GM12878 (cell line): ENCODE measurements around the gene NEGR1. TPM values are rescaled to one million over a fixed set of nuclear protein-coding genes. Genes with fewer than 3 reads are reported as not detected.

Source experiments
- ATAC-seq: fragments of 200-7000 bp; cut with Tn5 transposase; 3 replicates; pipeline ENCODE4 v1.9.1; 2020; ENCODE audit warnings: mild to moderate bottlenecking, moderate library complexity
- BruUV-seq: library from RNA; stranded (reverse); fragments of 400-500 nt; replicated peaks from 2 replicates; lab custom pipeline; 2021; lab: Mats Ljungman, UMichigan
- CTCF ChIA-PET: fragments of 300-600 bp; sonication (Branson Sonifier 250); formaldehyde crosslinking; extraction: SDS; loops from one replicate; lab custom pipeline; 2021; ENCODE audit warnings: inconsistent platforms; lab: Yijun Ruan, JAX
- POLR2A ChIA-PET: fragments of 350-600 bp; formaldehyde crosslinking; extraction: SDS; loops from one replicate; lab custom pipeline; 2021; ENCODE audit warnings: inconsistent platforms; lab: Charles Lee
- RAD21 ChIA-PET: fragments of 300-600 bp; sonication (Branson Sonifier 250); formaldehyde crosslinking; loops from one replicate; lab custom pipeline; 2023; ENCODE audit warnings: antibody characterized with exemption; ENCODE audit not compliant: unreplicated experiment; lab: Charles Lee
- SMC1A ChIA-PET: fragments of 300-600 bp; sonication (Branson Sonifier 250); formaldehyde crosslinking; loops from one replicate; lab custom pipeline; 2023; ENCODE audit not compliant: unreplicated experiment, uncharacterized antibody; lab: Charles Lee
- DNase-seq: peaks from one replicate; pipeline ENCODE4 v3.0.0-alpha.2; 2011; ENCODE audit warnings: low read depth, low spot score
- FAIRE-seq: peaks from 3 replicates; lab custom pipeline; 2011; peaks lifted over from hg19 to GRCh38; lab: Jason Lieb, UNC
- H2AFZ ChIP-seq: 2 replicates; pipeline ENCODE4 v1.6.0; 2011; ENCODE audit warnings: low read depth, low read length, control low read depth; ENCODE audit not compliant: control insufficient read depth
- H3K27ac ChIP-seq: 2 replicates; pipeline ENCODE4 v1.5.1; 2011; ENCODE audit warnings: control low read depth; ENCODE audit not compliant: control insufficient read depth, insufficient read depth
- H3K27me3 ChIP-seq, 2 experiments: replicated peaks in 1 of 2; 2 replicates each; pipeline versions ENCODE4 v1.6.0 to v1.6.1; 2011; ENCODE audit warnings: low read length in 1 of 2; ENCODE audit not compliant: control insufficient read depth in 2 of 2, insufficient read depth in 2 of 2
- H3K36me3 ChIP-seq, 2 experiments: 2 replicates each; pipeline ENCODE4 v1.5.1; 2011; ENCODE audit warnings: low read length in 1 of 2; ENCODE audit not compliant: control insufficient read depth in 2 of 2, insufficient read depth in 2 of 2
- H3K4me1 ChIP-seq: 2 replicates; pipeline ENCODE4 v1.6.1; 2011; ENCODE audit warnings: mild to moderate bottlenecking, low read length, moderate library complexity, mixed read lengths; ENCODE audit not compliant: control insufficient read depth, insufficient read depth
- H3K4me2 ChIP-seq: 2 replicates; pipeline ENCODE4 v1.6.0; 2011; ENCODE audit warnings: control low read depth; ENCODE audit not compliant: control insufficient read depth, insufficient read depth
- H3K4me3 ChIP-seq: fragments of 200-600 bp; sonication (generic); 2 replicates; pipeline ENCODE4 v1.5.1; 2016
- H3K79me2 ChIP-seq: 2 replicates; pipeline ENCODE4 v1.6.0; 2011; ENCODE audit warnings: low read length; ENCODE audit not compliant: control insufficient read depth, insufficient read depth
- H3K9ac ChIP-seq: 2 replicates; pipeline ENCODE4 v1.8.0; 2011; ENCODE audit warnings: low read length, control low read depth, mixed read lengths; ENCODE audit not compliant: control insufficient read depth, insufficient read depth
- H3K9me3 ChIP-seq: replicated peaks from 3 replicates; pipeline ENCODE4 v1.5.1; 2011; ENCODE audit warnings: mild to moderate bottlenecking, low read length; ENCODE audit not compliant: control insufficient read depth, insufficient read depth
- H4K20me1 ChIP-seq: 2 replicates; pipeline ENCODE4 v1.6.0; 2011; ENCODE audit not compliant: control insufficient read depth, insufficient read depth
- CREM ChIP-seq: IDR thresholded peaks from 2 replicates; pipeline ENCODE4 v1.6.1; 2014; ENCODE audit warnings: antibody characterized with exemption, low read depth
- NKRF ChIP-seq: fragments of 450-650 bp; conservative IDR thresholded peaks from 2 replicates; pipeline ENCODE4 v1.6.1; 2017; ENCODE audit warnings: mild to moderate bottlenecking, moderate library complexity
- PML ChIP-seq: IDR thresholded peaks from 2 replicates; pipeline ENCODE4 v1.6.1; 2012; ENCODE audit warnings: low read length, inconsistent platforms
- RELB ChIP-seq: fragments of 450-650 bp; IDR thresholded peaks from 2 replicates; pipeline ENCODE4 v1.6.1; 2017; ENCODE audit warnings: low read depth, mild to moderate bottlenecking, moderate library complexity
- YBX1 ChIP-seq: fragments of 450-650 bp; IDR thresholded peaks from 2 replicates; pipeline ENCODE4 v1.6.1; 2016; ENCODE audit warnings: antibody characterized with exemption
- WGBS: methylation state at CpG from one replicate; pipeline ENCODE4 v1.1.6; 2016; ENCODE audit warnings: low lambda C conversion rate; ENCODE audit not compliant: insufficient replicate concordance, insufficient coverage; ENCODE audit errors: missing lambda C conversion rate; 5-methylcytosine and 5-hydroxymethylcytosine counted together
- in situ Hi-C: fragments of 300-500 bp; cut with MboI; formaldehyde crosslinking; loops from 9 replicates; pipeline ENCODE4 v1.14.3; 2018; ENCODE audit warnings: mixed read lengths
- intact Hi-C: fragments of 100-400 bp; cut with micrococcal nuclease; formaldehyde crosslinking; loops from one replicate; pipeline ENCODE4 v1.14.2; 2022; ENCODE audit not compliant: unreplicated experiment
- polyA plus RNA-seq, 11 experiments: library from polyadenylated mRNA; depleted of rRNA in 4 of 11; unstranded in 6 of 11; stranded (reverse) in 5 of 11; fragments of >200 nt; fragmentation: Nextera tagmentation in 4 of 11; fragmentation: Illumina TruSeq in 1 of 11; extraction: Ambion mirVana in 4 of 11; extraction: Trizol in 1 of 11; gene quantifications; 1 replicate in 1 of 11; 2 replicates in 10 of 11; pipeline versions ENCODE4 v1.2.1 to v1.2.3, GENCODE V29; 2011 to 2016; ENCODE audit warnings: inconsistent platforms in 2 of 11, missing spikeins in 2 of 11, low read depth in 1 of 11
- total RNA-seq, 4 experiments: library from RNA; depleted of rRNA in 3 of 4; stranded (reverse); fragments of >200 nt in 3 of 4; fragmentation: Illumina TruSeq in 1 of 4; extraction: Trizol in 1 of 4; gene quantifications; 2 replicates each; pipeline versions ENCODE4 v1.2.1 to v1.2.3, GENCODE V29; 2013 to 2021
- TF ChIP-seq, protein P1 (sequence below): IDR thresholded peaks from 2 replicates; pipeline ENCODE4 v1.6.1; 2012; ENCODE audit warnings: mild to moderate bottlenecking, low read depth, low read length
- TF ChIP-seq, protein P2 (sequence below): IDR thresholded peaks from 2 replicates; pipeline ENCODE4 v1.6.1; 2011; ENCODE audit warnings: borderline replicate concordance, low read depth, mild to moderate bottlenecking, moderate library complexity, low read length; ENCODE audit not compliant: insufficient read depth, poor library complexity, severe bottlenecking
- TF ChIP-seq, protein P3 (sequence below): fragments of 450-650 bp; formaldehyde crosslinking; IDR thresholded peaks from 2 replicates; pipeline ENCODE4 v1.5.0; 2022; ENCODE audit warnings: mild to moderate bottlenecking, missing genetic modification characterization

NEGR1 gene
- total and polyA plus RNA-seq, 10 of the 15 experiments (the other 5 are each of a cell fraction or from before 2014, with no cell fraction given), result under 0.01 to 0.03 (median 0.01) TPM; not detected in 7

DNA sequence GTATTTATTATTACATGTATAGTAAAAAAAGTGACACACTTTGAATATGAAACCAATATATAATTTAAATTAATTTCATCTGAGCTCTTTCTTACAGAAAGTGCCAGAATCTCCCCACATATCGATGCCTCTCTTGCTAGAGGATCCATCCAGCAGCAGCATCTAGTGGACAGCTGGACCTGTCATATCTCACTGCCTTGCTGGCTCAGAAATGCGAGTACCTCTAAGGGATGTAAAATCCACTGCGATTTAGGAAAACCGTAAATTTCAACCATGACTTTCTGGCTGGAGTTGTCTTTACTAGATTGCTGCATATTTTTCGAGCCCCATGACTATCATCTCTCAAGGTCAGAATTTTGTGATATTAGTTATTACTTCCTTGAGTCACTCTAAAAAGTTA lies 333.8 kb downstream of the NEGR1 start (continued):
- TF ChIP-seq, protein P1, sequence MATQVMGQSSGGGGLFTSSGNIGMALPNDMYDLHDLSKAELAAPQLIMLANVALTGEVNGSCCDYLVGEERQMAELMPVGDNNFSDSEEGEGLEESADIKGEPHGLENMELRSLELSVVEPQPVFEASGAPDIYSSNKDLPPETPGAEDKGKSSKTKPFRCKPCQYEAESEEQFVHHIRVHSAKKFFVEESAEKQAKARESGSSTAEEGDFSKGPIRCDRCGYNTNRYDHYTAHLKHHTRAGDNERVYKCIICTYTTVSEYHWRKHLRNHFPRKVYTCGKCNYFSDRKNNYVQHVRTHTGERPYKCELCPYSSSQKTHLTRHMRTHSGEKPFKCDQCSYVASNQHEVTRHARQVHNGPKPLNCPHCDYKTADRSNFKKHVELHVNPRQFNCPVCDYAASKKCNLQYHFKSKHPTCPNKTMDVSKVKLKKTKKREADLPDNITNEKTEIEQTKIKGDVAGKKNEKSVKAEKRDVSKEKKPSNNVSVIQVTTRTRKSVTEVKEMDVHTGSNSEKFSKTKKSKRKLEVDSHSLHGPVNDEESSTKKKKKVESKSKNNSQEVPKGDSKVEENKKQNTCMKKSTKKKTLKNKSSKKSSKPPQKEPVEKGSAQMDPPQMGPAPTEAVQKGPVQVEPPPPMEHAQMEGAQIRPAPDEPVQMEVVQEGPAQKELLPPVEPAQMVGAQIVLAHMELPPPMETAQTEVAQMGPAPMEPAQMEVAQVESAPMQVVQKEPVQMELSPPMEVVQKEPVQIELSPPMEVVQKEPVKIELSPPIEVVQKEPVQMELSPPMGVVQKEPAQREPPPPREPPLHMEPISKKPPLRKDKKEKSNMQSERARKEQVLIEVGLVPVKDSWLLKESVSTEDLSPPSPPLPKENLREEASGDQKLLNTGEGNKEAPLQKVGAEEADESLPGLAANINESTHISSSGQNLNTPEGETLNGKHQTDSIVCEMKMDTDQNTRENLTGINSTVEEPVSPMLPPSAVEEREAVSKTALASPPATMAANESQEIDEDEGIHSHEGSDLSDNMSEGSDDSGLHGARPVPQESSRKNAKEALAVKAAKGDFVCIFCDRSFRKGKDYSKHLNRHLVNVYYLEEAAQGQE, result no peak
- no peak for TF ChIP-seq PML
- TF ChIP-seq, protein P2, sequence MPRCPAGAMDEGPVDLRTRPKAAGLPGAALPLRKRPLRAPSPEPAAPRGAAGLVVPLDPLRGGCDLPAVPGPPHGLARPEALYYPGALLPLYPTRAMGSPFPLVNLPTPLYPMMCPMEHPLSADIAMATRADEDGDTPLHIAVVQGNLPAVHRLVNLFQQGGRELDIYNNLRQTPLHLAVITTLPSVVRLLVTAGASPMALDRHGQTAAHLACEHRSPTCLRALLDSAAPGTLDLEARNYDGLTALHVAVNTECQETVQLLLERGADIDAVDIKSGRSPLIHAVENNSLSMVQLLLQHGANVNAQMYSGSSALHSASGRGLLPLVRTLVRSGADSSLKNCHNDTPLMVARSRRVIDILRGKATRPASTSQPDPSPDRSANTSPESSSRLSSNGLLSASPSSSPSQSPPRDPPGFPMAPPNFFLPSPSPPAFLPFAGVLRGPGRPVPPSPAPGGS, result no peak

- RAD21 ChIA-PET, result no interaction called here
- Histone ChIP-seq H3K79me2 (no peaks in the 10 kb centered on the region), H3K9ac (no peak overlapping the region), H4K20me1 (no peaks in the 10 kb centered on the region), H2AFZ (no peak overlapping the region), H3K27ac (no peak overlapping the region), H3K36me3 (no peaks in the 10 kb centered on the region), H3K9me3 (no peaks in the 10 kb centered on the region), H3K4me2 (no peak overlapping the region), H3K27me3 (no peaks in the 10 kb centered on the region), H3K4me3 (no peak overlapping the region), H3K4me1 (no peaks in the 10 kb centered on the region)
- CTCF ChIA-PET, result no interaction called here
- intact Hi-C loops (no loop called here), in situ Hi-C loops (no loop called here)
- SMC1A ChIA-PET, result interaction anchor here (0.6 kb wide), 1 partner anchor 129 kb away, joined by 3 read pairs; no protein-coding TSS in a partner anchor
- DNase-seq (no peak), ATAC-seq (no peak), FAIRE-seq (no peak)
- BruUV-seq, result no TSS peak
- WGBS, result 6% methylated on average over 1 of the region's 1 CpG
- POLR2A ChIA-PET, result no interaction called here
- TF ChIP-seq RELB (no peak), NKRF (no peak), CREM (no peak), YBX1 (no peak)
- TF ChIP-seq, protein P3, sequence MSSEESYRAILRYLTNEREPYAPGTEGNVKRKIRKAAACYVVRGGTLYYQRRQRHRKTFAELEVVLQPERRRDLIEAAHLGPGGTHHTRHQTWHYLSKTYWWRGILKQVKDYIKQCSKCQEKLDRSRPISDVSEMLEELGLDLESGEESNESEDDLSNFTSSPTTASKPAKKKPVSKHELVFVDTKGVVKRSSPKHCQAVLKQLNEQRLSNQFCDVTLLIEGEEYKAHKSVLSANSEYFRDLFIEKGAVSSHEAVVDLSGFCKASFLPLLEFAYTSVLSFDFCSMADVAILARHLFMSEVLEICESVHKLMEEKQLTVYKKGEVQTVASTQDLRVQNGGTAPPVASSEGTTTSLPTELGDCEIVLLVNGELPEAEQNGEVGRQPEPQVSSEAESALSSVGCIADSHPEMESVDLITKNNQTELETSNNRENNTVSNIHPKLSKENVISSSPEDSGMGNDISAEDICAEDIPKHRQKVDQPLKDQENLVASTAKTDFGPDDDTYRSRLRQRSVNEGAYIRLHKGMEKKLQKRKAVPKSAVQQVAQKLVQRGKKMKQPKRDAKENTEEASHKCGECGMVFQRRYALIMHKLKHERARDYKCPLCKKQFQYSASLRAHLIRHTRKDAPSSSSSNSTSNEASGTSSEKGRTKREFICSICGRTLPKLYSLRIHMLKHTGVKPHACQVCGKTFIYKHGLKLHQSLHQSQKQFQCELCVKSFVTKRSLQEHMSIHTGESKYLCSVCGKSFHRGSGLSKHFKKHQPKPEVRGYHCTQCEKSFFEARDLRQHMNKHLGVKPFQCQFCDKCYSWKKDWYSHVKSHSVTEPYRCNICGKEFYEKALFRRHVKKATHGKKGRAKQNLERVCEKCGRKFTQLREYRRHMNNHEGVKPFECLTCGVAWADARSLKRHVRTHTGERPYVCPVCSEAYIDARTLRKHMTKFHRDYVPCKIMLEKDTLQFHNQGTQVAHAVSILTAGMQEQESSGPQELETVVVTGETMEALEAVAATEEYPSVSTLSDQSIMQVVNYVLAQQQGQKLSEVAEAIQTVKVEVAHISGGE (CRISPR knock-in tag), result no peak
These were observed 338.3 kb downstream of the NEGR1 start for GRCh38 chr1:71944006-71944405.
